Mononuclear cell (primary cell): Measurements from ENCODE around the gene IL26. TPM values are rescaled to one million over a fixed set of nuclear protein-coding genes. Genes with fewer than 3 reads are reported as not detected.
A peak's percentile ranks its signal among the peaks of the same experiment; 100 is the strongest.

ENCODE experiments used
- H3K27me3 ChIP-seq: 2 replicates; pipeline ENCODE4 v1.6.0; 2011; ENCODE audit warnings: low read length, control low read depth; ENCODE audit not compliant: insufficient read depth
- H3K4me1 ChIP-seq: 2 replicates; pipeline ENCODE4 v1.5.1; 2011; ENCODE audit warnings: mild to moderate bottlenecking, low read length, control low read depth; ENCODE audit not compliant: insufficient read depth
- H3K4me3 ChIP-seq: 2 replicates; pipeline ENCODE4 v1.5.1; 2011; ENCODE audit warnings: mild to moderate bottlenecking, low read length, moderate library complexity
- H3K9me3 ChIP-seq: 2 replicates; pipeline ENCODE4 v1.5.1; 2011; ENCODE audit warnings: low read depth, mild to moderate bottlenecking, control low read depth, low read length
- total RNA-seq: library from RNA; depleted of rRNA; stranded (reverse); fragments of >200 nt; gene quantifications from one replicate; pipeline ENCODE4 v1.2.3, GENCODE V29; 2012

The IL26 gene
- total RNA-seq, 1 donor: 0.21 TPM

DNA sequence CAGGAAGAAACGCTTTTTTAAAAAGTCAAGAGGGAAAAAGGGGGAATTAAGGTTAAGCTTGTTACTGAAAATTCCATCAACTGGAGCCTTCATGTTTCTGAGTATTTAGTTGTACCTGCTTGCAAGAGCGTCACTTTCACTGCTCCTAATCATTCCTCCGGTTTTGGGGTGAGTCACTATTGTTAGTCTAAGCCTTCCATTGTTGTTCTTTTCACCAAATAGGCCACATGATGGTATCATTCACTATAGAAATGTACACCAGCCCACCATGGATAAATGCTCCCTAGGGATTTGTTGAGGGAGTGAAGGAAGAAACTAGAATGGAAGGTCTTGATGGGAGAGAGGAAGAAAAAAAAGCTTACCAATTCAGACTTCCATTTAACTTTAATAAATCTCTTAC is 24.8 kb upstream of the IL26 start:
- Histone ChIP-seq H3K27me3 (no peaks in the 10 kb centered on the region), H3K4me3 (no peak overlapping the region), H3K4me1 (no peaks in the 10 kb centered on the region), H3K9me3 (no peaks in the 10 kb centered on the region)

GRCh38 chr12:68247785-68248184 is 22.2 kb upstream of the IL26 start:
- no peaks in the 10 kb centered on the region for H3K27me3 ChIP-seq
- no peaks in the 10 kb centered on the region for H3K9me3 ChIP-seq
- no peaks in the 10 kb centered on the region for H3K4me1 ChIP-seq
- H3K4me3 ChIP-seq: no peak overlapping the region

- Histone ChIP-seq H3K4me1 (peaks cover 4% of the 10 kb centered on the region), H3K27me3 (no peaks in the 10 kb centered on the region), H3K9me3 (no peaks in the 10 kb centered on the region), H3K4me3 (no peak overlapping the region)
These were observed 20.7 kb upstream of the IL26 start for GRCh38 chr12:68246350-68246749.

DNA sequence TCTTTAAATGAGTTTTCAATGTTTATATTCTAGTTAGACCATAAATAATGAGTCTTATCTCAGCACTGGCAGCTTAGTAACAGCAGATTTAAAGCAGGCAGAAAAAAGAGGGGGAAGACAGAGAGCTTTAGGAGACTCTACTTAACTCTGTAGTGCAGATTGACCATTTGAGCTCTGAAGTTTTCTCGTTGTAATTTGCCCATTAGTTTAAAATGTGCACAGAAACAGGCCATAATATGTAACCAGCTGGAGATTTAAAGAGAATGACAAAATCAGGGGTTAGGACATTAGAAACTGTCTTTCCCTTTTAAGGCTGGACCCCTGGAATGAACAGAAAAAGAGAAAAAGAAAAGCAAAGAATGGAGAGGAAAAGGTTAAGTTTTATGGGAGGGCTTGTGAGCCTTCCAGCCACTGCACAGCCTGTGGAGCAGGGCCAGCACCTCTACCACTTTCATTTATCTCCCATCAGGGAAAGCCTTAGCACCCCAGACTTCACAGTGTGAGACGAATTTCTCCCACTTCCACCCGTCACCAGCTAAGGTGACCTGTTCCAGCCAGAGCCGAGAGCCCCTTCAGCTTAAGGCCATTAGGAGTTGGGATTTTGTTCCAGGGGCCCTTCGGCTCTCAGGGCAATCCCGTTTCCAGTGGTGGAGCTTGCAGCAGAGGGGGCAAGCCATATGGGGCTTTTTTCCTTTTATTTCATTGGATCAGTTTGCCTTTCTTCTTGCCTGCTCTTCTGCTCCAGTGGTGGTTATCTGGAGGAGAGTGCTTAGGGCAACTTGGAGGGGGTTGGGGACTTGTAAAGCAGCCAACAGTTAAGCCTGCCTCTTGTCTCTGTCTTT is 19.8 kb upstream of the IL26 start:
- no peaks in the 10 kb centered on the region for H3K27me3 ChIP-seq
- H3K4me1 ChIP-seq: peaks cover 13% of the 10 kb centered on the region
- no peaks in the 10 kb centered on the region for H3K9me3 ChIP-seq
- H3K4me3 ChIP-seq: no peak overlapping the region

GRCh38 chr12:68242777-68243176 is 17.2 kb upstream of the IL26 start:
- Histone ChIP-seq H3K27me3 (no peaks in the 10 kb centered on the region), H3K9me3 (no peaks in the 10 kb centered on the region), H3K4me1 (peaks cover 17% of the 10 kb centered on the region), H3K4me3 (no peak overlapping the region)

- peaks cover 32% of the 10 kb centered on the region for H3K4me1 ChIP-seq
- no peak overlapping the region for H3K4me3 ChIP-seq
- H3K9me3 ChIP-seq: no peaks in the 10 kb centered on the region
- H3K27me3 ChIP-seq: no peaks in the 10 kb centered on the region
These were observed 15.4 kb upstream of the IL26 start for GRCh38 chr12:68240975-68241374.

- no peak overlapping the region for H3K4me3 ChIP-seq
- H3K9me3 ChIP-seq: no peaks in the 10 kb centered on the region
- H3K27me3 ChIP-seq: no peaks in the 10 kb centered on the region
- peaks cover 32% of the 10 kb centered on the region for H3K4me1 ChIP-seq
These were observed 14.5 kb upstream of the IL26 start for GRCh38 chr12:68240079-68240478.

DNA sequence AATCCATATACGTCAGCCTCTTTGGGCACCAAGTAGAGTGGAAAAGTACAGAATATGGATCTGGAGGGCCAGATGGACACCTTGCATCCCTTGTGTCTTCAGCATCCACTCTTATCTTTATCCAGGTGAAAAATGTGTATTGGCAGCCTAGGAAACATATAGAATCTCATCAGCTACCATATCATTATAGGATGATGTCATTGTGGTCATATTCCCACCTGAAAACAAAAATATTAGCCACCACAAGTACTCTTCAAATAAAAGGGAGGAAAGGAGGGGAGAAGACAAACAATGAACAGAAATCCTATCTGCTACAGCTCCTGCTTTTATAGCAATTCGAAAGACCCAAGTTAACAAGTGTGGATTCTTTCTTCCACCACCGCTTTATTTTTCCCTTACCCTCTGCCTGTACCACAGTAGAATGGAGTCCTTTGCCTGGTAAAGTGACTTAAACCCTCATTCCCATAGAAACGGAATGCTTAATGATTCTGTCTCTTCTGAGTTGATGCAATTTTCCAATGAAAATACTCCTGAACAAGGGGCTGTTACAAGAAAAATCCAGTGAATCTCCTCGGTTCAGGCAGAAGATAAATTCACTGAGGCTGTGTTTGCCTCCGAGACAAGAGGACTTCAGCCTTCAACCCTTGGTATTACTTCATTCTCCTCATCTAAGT is 13.8 kb upstream of the IL26 start:
- Histone ChIP-seq H3K9me3 (no peaks in the 10 kb centered on the region), H3K27me3 (no peaks in the 10 kb centered on the region), H3K4me3 (no peak overlapping the region), H3K4me1 (peaks cover 32% of the 10 kb centered on the region)

DNA sequence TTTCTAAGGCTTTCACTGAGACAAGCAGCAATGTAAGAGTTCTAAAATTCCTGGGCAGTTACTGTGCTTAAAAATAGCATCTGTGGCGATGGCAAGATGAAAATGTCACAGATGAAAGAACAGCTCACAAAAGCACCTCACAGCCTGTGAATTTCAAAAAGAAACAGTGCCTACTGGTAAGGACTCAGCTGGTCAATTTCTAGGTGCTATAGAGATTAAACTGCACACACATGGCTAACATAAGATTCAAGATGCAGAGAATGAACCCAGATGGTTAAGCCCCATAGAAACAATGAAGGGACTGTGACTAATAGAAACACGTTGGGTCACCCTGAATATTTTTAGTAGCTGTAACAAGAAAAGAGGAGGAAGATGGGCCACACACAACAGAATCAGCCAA is 12.0 kb upstream of the IL26 start:
- Histone ChIP-seq H3K27me3 (no peaks in the 10 kb centered on the region), H3K4me1 (peaks cover 32% of the 10 kb centered on the region), H3K9me3 (no peaks in the 10 kb centered on the region), H3K4me3 (no peak overlapping the region)

- Histone ChIP-seq H3K4me1 (peaks cover 32% of the 10 kb centered on the region), H3K27me3 (no peaks in the 10 kb centered on the region), H3K4me3 (peak overlapping the region; percentile 32), H3K9me3 (no peaks in the 10 kb centered on the region)
These were observed 11.5 kb upstream of the IL26 start for GRCh38 chr12:68237078-68237477.

GRCh38 chr12:68236421-68237059 is 10.9 kb upstream of the IL26 start:
- H3K4me1 ChIP-seq: peaks cover 30% of the 10 kb centered on the region
- H3K4me3 ChIP-seq: peak overlapping the region; percentile 32
- H3K27me3 ChIP-seq: no peaks in the 10 kb centered on the region
- H3K9me3 ChIP-seq: no peaks in the 10 kb centered on the region

GRCh38 chr12:68235576-68235975 is 10.0 kb upstream of the IL26 start:
- no peaks in the 10 kb centered on the region for H3K9me3 ChIP-seq
- peaks cover 20% of the 10 kb centered on the region for H3K4me1 ChIP-seq
- no peaks in the 10 kb centered on the region for H3K27me3 ChIP-seq
- no peak overlapping the region for H3K4me3 ChIP-seq

- Histone ChIP-seq H3K4me1 (peaks cover 15% of the 10 kb centered on the region), H3K9me3 (no peaks in the 10 kb centered on the region), H3K4me3 (no peak overlapping the region), H3K27me3 (no peaks in the 10 kb centered on the region)
These were observed 8.5 kb upstream of the IL26 start for GRCh38 chr12:68234140-68234539.

- H3K4me1 ChIP-seq: peaks cover 15% of the 10 kb centered on the region
- H3K4me3 ChIP-seq: no peak overlapping the region
- no peaks in the 10 kb centered on the region for H3K27me3 ChIP-seq
- no peaks in the 10 kb centered on the region for H3K9me3 ChIP-seq
These were observed 7.9 kb upstream of the IL26 start for GRCh38 chr12:68233498-68233897.

- Histone ChIP-seq H3K4me3 (no peak overlapping the region), H3K9me3 (no peaks in the 10 kb centered on the region), H3K4me1 (peaks cover 7% of the 10 kb centered on the region), H3K27me3 (no peaks in the 10 kb centered on the region)
These were observed 6.1 kb upstream of the IL26 start for GRCh38 chr12:68231691-68232090.
